Left lung (tissue), 10 donors: ENCODE data around the gene EVI5. TPM values are rescaled to one million over a fixed set of nuclear protein-coding genes. Genes with fewer than 3 reads are reported as not detected.
"Not testable (repeated sequence)": the region's sequence is repeated elsewhere in the genome, so short reads cannot be mapped to it uniquely, and the experiment has no call there.

Source experiments
- ATAC-seq: fragments of 200-7000 bp; cut with Tn5 transposase; one replicate; pipeline ENCODE4 v1.9.1; 2020; ENCODE audit warnings: moderate library complexity
- DNase-seq, 4 donors: peaks; one replicate each; pipeline ENCODE4 v3.0.0-alpha.2; 2013 to 2020
- H3K27ac ChIP-seq, 2 donors: fragments of 200-600 bp; sonication (generic) in 1 of 2; one replicate each; pipeline versions ENCODE4 v1.5.0 to v1.8.0; 2020 to 2021
- H3K27me3 ChIP-seq, 2 donors: fragments of 200-600 bp; sonication (generic) in 1 of 2; one replicate each; pipeline versions ENCODE4 v1.5.0 to v1.8.0; 2020 to 2021
- H3K36me3 ChIP-seq, 2 donors: fragments of 200-600 bp; sonication (generic) in 1 of 2; one replicate each; pipeline versions ENCODE4 v1.5.0 to v1.8.0; 2020 to 2021
- H3K4me1 ChIP-seq, 2 donors: fragments of 200-600 bp; one replicate each; pipeline ENCODE4 v1.8.0; 2021
- H3K4me3 ChIP-seq, 2 donors: fragments of 200-600 bp; sonication (generic) in 1 of 2; one replicate each; pipeline versions ENCODE4 v1.5.0 to v1.8.0; 2020 to 2021; ENCODE audit warnings: mild to moderate bottlenecking in 1 of 2
- H3K9me3 ChIP-seq, 2 donors: fragments of 200-600 bp; sonication (generic) in 1 of 2; one replicate each; pipeline versions ENCODE4 v1.5.0 to v1.8.0; 2020 to 2021
- CTCF ChIP-seq, 2 donors: fragments of 200-600 bp; sonication (generic) in 1 of 2; IDR thresholded peaks; one replicate each; pipeline versions ENCODE4 v1.5.0 to v1.8.0; 2021; ENCODE audit warnings: antibody characterized with exemption in 2 of 2
- intact Hi-C, 2 donors: fragments of 100-400 bp; cut with DNase I; formaldehyde crosslinking; loops; one replicate each; pipeline versions ENCODE4 v1.11.2 to v1.14.2; 2022
- polyA plus RNA-seq, 6 donors: library from polyadenylated mRNA; unstranded; fragments of 120-200 nt; gene quantifications; one replicate each; pipeline ENCODE4 v1.2.1, GENCODE V29; 2013; ENCODE audit not compliant: insufficient read length in 6 of 6
- total RNA-seq, 2 donors: library from RNA; stranded (reverse); fragmentation: NEBNext Ultra II Directional; extraction: Animal tissue kit (Norgen Biotek cat#: 25700); gene quantifications; one replicate each; pipeline ENCODE4 v1.2.1, GENCODE V29; 2021
- donor health status: DM: no; HTN: yes; CAD: no.
- donor health status: DM: no; HTN: no; CAD: no.

EVI5 gene
- total and polyA plus RNA-seq, 8 donors: 17.5 to 49.7 (median 22.4) TPM

- DNase-seq: peak in 1 of 4 donors; percentile 15
- intact Hi-C loops: no loop called here
Measured at GRCh38 chr1:92599184-92599583, 185.7 kb downstream of the EVI5 start.

GRCh38 chr1:92589361-92589760, 195.5 kb downstream of the EVI5 start:
- H3K27ac ChIP-seq, DNase-seq, intact Hi-C loops, ATAC-seq, H3K27me3 ChIP-seq, H3K36me3 ChIP-seq, H3K4me3 ChIP-seq, H3K9me3 ChIP-seq: not testable (repeated sequence)
- H3K4me1 ChIP-seq: peaks cover 0 to 18% of the 10 kb centered on the region in 2 donors

More at GRCh38 chr1:92599184-92599583, 185.7 kb downstream of the EVI5 start:
- peak in 1 of 2 donors; percentile 22 for TF ChIP-seq CTCF (IDR thresholded peaks at IDR 0.05)
- no peaks in the 10 kb centered on the region for H3K27me3 ChIP-seq
- no peak overlapping the region for H3K27ac ChIP-seq
- H3K36me3 ChIP-seq: peaks cover 0 to 11% of the 10 kb centered on the region in 2 donors
- ATAC-seq: no peak
- no peaks in the 10 kb centered on the region for H3K9me3 ChIP-seq
- no peak overlapping the region for H3K4me3 ChIP-seq
- no peaks in the 10 kb centered on the region for H3K4me1 ChIP-seq

- Histone ChIP-seq H3K27me3 (no peaks in the 10 kb centered on the region), H3K9me3 (no peaks in the 10 kb centered on the region), H3K4me1 (peaks cover 0 to 22% of the 10 kb centered on the region in 2 donors), H3K27ac (no peak overlapping the region), H3K36me3 (peaks cover 0 to 3% of the 10 kb centered on the region in 2 donors), H3K4me3 (no peak overlapping the region)
- intact Hi-C loops: no loop called here
- no peak for TF ChIP-seq CTCF (IDR thresholded peaks at IDR 0.05)
- ATAC-seq (no peak), DNase-seq (no peak)
Measured at GRCh38 chr1:92587445-92587844, 197.5 kb downstream of the EVI5 start.

- no peak for ATAC-seq
Measured at GRCh38 chr1:92585831-92586230, 199.1 kb downstream of the EVI5 start.

GRCh38 chr1:92584810-92585209, 200.1 kb downstream of the EVI5 start:
- H3K36me3 ChIP-seq, intact Hi-C loops, ATAC-seq, H3K4me3 ChIP-seq, DNase-seq, H3K27me3 ChIP-seq, H3K9me3 ChIP-seq: not testable (repeated sequence)
- H3K4me1 ChIP-seq: peaks cover 0 to 22% of the 10 kb centered on the region in 2 donors
- peak overlapping the region in 1 of 2 donors; percentile 59 for H3K27ac ChIP-seq

More at GRCh38 chr1:92585831-92586230, 199.1 kb downstream of the EVI5 start:
- peaks cover 0 to 22% of the 10 kb centered on the region in 2 donors for H3K4me1 ChIP-seq
- no peak for TF ChIP-seq CTCF (IDR thresholded peaks at IDR 0.05)
- no peaks in the 10 kb centered on the region for H3K27me3 ChIP-seq
- H3K27ac ChIP-seq: no peak overlapping the region
- intact Hi-C loops: no loop called here
- H3K4me3 ChIP-seq: no peak overlapping the region
- H3K36me3 ChIP-seq: peaks cover 0 to 3% of the 10 kb centered on the region in 2 donors
- no peaks in the 10 kb centered on the region for H3K9me3 ChIP-seq
- DNase-seq: no peak

GRCh38 chr1:92583821-92584760, 200.8 kb downstream of the EVI5 start:
- Histone ChIP-seq H3K27ac (peak overlapping the region in 1 of 2 donors; percentile 59), H3K9me3 (no peaks in the 10 kb centered on the region), H3K4me1 (peaks cover 0 to 22% of the 10 kb centered on the region in 2 donors), H3K36me3 (peaks cover 0 to 2% of the 10 kb centered on the region in 2 donors), H3K4me3 (no peak overlapping the region), H3K27me3 (no peaks in the 10 kb centered on the region)
- DNase-seq (no peak), ATAC-seq (peak; percentile 45)
- intact Hi-C loops: no loop called here
- no peak for TF ChIP-seq CTCF (IDR thresholded peaks at IDR 0.05)
